Measurements from ENCODE around the gene BBLN.
"Not testable (repeated sequence)": the region's sequence is repeated elsewhere in the genome, so short reads cannot be mapped to it uniquely, and the experiment has no call there.

The BBLN gene

DNA sequence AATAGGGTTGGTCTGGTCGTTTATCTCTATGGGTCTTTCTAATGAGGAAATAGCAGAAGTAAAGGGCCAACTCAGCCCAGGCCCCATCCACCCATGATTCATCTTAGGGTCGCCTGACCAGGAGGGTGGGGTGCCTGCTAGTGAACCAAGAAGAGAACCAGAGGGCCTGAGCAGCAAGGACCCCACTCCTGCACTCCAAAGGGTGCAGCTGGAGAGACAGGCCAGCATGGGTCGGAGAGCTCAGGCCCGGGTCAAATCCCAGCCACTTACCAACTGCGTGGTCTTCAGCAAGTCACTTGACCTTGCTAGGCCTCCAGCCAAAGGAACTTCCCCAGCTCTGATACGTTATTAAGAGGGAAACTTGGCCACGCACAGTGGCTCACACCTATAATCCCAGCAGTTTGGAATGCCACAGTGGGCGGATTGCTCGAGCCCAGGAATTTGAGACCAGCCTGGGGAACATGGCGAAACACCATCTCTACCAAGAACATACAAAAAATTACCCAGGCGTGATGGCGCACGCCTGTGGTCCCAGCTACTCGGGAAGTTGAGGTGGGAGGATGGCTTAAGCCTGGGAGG, 4.3 kb downstream of the BBLN start:
- no peak for DNase-seq

- no peak for DNase-seq
Observed at GRCh38 chr9:128166169-128166568, 6.1 kb downstream of the BBLN start.

- no peak for DNase-seq
Observed at GRCh38 chr9:128167209-128167608, 7.1 kb downstream of the BBLN start.

- no peak for DNase-seq
Observed at GRCh38 chr9:128168731-128169308, 8.8 kb downstream of the BBLN start.

DNA sequence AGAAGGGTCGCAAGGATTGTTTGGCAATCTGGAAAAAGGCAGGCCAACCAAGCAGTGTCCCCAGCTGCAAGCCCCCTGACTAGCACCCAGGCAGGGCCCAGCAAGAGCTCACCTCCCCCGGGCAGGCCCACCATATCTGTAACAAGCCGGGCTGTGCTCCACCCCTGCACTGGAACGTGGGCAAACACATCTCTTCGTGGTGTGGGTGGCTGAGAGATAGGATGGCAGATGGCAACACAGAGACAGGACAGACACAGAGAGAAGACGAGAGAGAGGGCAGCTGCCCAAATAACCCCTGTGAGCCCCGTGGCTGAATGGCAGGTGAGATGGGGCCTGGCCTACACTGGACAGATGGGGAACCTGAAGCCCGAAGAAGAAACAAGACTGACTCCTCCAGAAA, 9.4 kb downstream of the BBLN start:
- DNase-seq, result peak; percentile 62

- DNase-seq, result peak; percentile 92
Observed at GRCh38 chr9:128169925-128170324, 9.9 kb downstream of the BBLN start.

DNA sequence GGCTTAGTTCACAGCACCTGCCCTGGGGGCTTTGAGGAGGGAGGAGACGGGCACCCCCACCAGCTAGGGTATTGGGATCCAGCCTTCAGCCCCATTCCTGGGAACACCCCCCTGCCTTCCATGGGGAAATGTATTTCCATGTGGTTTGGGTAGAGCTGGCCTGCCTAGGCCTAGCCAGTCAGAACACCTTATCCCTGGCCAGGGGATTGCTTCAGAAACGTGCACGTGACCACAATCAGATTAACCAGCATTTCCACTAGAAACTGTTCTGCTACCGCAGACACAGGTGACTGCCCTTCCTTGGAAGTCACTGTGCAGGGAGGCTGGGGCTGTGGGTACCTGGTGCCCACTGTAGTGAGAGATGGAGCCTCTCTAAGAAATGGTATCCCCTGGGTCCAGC, 14.0 kb downstream of the BBLN start:
- DNase-seq, result no peak

GRCh38 chr9:128175102-128175563, 15.1 kb downstream of the BBLN start:
- DNase-seq, result no peak

- no peak for DNase-seq
Observed at GRCh38 chr9:128175726-128176125, 15.7 kb downstream of the BBLN start.

GRCh38 chr9:128178806-128179431, 18.9 kb downstream of the BBLN start:
- no peak for DNase-seq

GRCh38 chr9:128180001-128180400, 19.9 kb downstream of the BBLN start:
- no peak for DNase-seq

DNA sequence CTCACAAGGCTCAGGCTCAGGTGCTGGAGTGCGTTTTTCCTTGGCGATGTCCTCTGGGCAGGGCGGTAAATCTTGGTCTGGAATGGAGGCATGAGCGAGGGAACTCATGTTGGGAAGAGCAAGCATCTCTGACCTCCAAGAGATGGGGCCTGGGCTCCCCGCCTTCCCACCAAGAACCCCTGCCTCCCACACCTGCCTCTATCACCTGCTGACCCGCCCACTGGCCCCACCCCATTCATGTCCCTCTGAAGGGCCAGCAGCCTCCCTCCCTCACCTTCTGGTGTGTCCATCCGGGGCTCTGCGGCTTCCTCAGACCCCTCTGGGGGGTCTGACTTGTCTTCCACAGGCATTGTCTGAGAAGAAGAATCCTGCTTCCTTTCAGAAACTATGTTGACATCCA, 20.4 kb downstream of the BBLN start:
- DNase-seq, result no peak

DNA sequence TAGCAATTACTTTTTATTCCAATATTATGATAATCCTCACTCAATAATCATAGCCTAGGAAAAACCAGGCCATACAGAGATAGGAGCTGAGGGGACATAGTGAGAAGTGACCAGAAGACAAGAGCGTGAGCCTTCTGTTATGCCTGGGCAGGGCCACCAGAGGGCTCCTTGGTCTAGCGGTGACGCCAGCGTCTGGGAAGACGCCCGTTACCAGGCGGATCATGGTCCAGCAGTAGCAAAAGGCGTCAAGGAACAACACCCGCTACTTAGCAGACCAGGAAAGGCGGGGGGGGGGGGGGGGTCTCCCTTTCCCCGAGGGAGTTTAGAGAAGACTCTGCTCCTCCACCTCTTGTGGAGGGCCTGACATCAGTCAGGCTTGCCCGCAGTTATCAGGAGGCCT, 21.4 kb downstream of the BBLN start:
- not testable (repeated sequence) for DNase-seq

- DNase-seq, result no peak
Observed at GRCh38 chr9:128182893-128183588, 23.0 kb downstream of the BBLN start.

DNA sequence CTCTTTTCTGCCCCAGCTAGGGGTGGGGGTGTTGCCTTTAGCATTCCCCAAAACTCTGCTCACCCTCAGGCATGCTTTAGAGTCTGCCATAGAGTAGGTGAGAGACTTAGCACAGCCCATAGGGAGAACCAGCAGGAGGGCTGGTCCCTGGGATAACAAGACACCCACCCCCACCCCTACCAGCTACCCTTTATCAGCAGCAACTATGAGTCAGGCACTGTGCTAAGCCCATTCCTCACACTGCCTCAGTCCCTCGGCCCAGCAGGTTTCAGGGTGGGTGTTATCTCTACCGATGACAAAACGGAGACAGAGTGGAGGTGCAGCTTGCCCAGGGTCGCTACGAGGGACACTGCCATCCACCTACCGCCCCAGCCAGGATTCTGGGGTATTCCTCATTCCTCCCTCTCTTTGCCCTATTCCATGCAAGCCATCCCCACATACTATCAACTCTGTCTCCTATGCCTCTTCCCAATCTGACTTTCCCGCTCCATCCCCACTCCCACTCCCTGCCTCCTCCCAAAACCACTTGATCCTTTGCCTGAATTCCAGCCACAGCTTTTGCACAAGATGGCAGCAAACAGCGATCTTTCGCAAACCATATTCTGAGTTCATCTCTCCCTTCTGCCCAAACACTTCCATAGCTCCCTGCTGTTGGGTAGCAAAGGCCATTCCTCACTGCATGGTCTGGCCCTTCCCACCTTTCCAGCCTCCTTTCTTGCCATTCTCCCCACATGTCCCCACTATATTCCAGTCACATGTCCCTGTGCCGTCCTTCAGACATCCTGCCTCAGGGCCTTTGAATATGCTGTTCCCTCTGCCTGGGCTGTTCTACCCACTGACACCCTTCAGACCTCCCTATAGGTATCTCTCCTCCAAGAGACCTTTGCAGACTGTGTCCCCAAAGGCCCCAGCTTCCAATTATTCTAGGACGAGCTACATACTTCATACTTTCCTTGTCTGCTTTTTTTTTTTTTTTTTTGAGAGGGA, 26.2 kb downstream of the BBLN start:
- no peak for DNase-seq

- no peak for DNase-seq
Observed at GRCh38 chr9:128187361-128187760, 27.3 kb downstream of the BBLN start.

- DNase-seq, result no peak
Observed at GRCh38 chr9:128188209-128188608, 28.1 kb downstream of the BBLN start.

- DNase-seq, result no peak
Observed at GRCh38 chr9:128190013-128190412, 29.9 kb downstream of the BBLN start.

DNA sequence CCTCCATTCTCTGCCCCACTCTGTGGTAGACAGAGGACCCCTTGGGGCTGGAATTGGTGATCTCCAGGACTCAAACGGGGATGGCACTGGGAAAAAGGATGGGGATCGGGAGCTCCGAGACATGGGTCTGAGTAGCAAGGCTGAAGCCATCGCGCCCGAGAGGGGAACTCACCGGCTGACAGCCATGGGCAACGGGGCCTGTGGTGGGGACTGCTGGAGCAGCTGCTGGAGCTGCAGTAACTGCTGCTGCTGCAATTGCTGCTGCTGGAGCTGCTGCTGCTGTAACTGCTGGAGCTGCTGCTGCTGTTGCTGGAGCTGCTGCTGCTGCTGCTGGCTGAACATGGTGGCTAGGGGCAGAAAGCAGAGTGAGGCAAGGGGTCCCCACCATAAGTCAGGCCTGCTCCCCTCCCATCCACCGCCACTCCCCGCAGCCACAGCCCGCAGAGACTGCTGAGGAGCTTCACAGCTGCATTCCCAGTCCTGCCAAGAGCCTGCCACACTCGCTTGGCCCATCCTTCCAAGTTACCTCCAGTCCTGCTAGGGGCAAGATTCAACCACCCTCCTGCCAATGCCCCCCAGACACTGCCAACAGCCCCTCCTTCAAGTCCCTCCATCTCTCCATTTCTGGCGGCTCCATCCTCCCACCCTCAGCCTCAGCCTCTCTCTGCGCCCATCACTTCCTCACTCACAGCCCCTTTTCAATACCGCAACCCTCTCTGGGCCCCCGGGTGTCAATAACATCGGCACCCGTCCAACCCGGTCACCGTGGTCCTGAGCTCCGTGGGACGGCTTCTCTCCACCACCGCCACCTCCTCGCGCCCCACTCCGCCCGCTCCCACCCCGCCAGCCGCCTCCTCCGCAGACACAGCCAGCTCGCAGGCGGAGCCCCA, 30.7 kb downstream of the BBLN start:
- DNase-seq, result no peak

DNA sequence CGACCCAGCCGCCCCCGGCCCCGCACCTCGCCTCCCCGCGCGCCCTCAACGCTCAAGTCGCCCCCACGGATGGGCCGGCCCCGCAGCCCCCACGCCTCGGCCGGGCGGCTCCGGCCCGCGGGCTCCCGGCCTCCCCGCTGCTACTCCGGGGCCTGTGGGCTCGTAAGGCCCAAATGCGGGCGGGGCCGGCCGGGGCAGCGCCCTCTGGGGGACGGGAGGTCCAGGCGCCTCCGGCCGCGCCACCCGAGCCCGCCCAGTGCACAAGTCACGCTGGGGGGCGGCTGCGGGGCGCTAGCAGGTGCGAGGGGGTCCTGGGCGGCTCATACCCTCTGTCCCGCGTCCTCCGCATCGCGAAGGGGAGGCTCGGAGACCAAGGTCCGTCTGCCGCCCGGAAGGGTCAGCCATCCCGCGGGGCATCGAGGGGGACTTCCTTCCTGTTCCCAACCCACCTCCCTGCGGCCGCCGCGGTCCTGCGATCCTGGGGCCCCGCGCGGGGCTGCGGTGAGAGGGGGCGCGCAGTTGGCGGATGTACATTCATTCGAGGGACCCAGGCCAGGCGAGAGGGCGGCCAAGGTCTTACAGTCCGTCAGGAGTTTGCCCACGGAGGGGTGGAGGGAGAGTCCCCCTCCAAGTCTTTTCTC, 31.5 kb downstream of the BBLN start, which contains the start of gene CIZ1:
Gene CIZ1 (minus strand): TSS at position 167 of the 641 bp plus-strand sequence. CDS start 715 bp downstream, outside the sequence.
- peak; percentile 72 for DNase-seq
